WI38 (cell line): Measurements from ENCODE around the gene NMNAT3.

ENCODE experiments used
- H3K4me3 ChIP-seq: 2 replicates; pipeline ENCODE4 v1.5.1; 2011; ENCODE audit warnings: low read depth, mild to moderate bottlenecking, control low read depth, low read length
- TF ChIP-seq, protein P1 (sequence below): IDR thresholded peaks from 2 replicates; pipeline ENCODE4 v1.5.1; 2012; ENCODE audit warnings: low read depth, mild to moderate bottlenecking, control low read depth, low read length

NMNAT3 gene

DNA sequence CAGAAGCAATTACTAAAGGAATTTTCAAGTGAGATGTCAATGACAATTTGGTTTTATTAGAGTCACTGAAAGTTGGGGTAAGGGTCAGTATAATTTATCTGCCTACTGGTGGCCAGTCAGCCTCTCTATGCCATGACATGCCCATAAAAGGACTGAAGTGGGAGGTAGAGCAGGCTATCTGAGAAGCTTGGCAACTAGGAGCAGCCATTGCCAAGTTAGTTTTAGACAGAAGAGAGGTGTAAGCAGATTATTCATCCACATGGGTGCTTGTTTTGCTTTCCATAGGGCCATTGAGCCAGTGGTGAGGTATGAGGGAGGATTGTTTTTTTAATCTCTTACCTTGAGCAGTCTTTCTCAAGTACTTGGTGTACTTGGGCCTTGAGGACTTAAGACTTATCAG, 130.1 kb downstream of the NMNAT3 start:
- no peak overlapping the region for H3K4me3 ChIP-seq
- TF ChIP-seq, protein P1, sequence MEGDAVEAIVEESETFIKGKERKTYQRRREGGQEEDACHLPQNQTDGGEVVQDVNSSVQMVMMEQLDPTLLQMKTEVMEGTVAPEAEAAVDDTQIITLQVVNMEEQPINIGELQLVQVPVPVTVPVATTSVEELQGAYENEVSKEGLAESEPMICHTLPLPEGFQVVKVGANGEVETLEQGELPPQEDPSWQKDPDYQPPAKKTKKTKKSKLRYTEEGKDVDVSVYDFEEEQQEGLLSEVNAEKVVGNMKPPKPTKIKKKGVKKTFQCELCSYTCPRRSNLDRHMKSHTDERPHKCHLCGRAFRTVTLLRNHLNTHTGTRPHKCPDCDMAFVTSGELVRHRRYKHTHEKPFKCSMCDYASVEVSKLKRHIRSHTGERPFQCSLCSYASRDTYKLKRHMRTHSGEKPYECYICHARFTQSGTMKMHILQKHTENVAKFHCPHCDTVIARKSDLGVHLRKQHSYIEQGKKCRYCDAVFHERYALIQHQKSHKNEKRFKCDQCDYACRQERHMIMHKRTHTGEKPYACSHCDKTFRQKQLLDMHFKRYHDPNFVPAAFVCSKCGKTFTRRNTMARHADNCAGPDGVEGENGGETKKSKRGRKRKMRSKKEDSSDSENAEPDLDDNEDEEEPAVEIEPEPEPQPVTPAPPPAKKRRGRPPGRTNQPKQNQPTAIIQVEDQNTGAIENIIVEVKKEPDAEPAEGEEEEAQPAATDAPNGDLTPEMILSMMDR: no peak

DNA sequence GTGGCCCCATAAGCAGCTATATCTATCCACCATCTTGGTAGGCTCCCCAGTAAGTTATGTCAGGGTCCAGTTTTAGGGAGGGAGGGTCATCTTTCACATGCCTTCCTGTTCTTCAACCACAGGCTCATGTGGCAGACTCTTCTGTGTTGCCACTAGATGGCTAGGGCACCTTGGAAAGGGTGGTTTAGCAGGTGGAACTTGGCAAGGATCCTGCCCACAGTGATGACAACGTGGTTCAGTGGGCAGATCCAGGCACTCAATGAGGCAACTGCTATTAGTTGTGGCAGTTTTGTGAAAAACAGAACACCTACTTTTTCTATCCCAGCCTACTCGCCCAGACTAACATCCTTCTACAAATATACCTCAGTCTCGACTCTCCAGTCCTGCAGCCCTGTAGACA, 131.0 kb downstream of the NMNAT3 start:
- TF ChIP-seq, protein P1: no peak
- no peak overlapping the region for H3K4me3 ChIP-seq

DNA sequence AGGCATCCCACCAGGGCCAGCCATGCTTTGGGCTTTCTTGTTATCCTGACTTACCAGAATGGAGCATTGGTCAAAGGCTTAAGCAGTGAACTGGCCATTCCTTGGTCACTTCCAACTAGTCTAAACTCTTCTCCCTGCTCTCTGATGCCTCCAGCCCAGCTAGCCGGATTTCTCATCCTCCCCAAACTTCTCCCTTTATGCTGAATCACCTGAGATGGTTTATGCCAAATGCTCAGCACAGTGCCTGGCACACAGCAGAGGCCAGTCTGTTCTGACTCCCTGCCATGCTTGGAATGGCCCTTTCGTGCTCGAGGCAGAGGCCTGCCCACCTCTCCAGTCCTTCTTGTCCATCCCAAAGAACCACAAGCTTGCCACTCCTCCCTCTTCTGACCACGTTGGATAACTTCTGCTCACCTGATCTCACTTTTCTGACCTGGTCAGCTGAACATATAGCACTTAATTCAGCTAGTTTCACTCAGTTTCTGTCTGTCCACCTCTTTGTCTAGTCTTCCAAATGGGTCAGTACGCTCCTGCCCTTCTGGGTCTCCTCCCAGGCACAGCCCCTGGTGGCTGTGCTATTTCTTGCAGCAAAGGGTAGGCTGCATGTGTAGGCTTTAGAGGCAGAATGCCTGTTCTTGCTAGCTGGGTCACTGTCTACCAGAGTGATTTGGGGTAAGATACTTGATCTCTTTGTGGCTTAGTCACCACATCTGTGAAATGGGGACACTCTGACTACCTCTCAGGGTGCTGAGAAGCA, 136.1 kb downstream of the NMNAT3 start:
- H3K4me3 ChIP-seq: no peak overlapping the region
- TF ChIP-seq, protein P1: no peak

DNA sequence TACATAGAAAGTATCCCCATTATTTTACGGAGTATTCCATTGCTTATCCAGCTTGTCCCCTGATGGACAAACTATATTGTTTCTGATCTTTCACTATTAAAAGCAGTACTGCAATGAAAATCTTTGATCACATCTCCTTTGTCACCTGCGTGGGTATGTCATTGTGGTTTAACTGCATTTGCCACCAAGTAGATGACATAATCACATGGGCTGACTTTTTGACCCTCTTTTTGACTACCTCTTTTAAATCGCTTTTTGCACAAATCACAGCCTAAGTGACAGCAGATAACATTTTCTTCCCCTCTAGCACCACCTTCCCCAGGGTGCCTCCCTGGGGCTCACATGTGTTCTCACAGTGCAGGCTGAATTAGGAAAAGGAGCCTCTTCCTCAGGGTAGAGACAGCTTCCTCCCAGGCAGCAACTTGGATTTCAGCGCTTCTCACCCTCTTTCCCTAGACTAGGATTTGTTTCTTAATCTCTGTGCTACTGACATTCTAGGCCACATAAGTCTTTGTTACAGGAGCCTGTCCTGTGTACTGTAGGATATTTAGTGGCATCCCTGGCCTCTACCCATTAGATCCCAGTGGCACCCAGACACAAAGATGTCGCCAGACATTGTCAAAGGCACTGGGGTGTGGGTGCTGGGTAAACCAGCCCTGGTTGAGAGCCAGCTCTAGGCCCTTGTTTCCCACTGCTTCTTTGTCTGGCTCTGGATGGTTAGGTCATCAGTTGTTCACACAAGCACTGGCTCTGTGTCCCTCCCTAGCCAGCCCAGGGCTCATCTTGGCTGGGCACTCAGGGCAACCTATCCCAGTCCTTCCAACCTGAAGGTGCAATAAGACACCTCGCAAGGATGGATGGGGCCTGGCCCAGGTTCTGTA, 136.9 kb downstream of the NMNAT3 start:
- no peak overlapping the region for H3K4me3 ChIP-seq
- TF ChIP-seq, protein P1: no peak

DNA sequence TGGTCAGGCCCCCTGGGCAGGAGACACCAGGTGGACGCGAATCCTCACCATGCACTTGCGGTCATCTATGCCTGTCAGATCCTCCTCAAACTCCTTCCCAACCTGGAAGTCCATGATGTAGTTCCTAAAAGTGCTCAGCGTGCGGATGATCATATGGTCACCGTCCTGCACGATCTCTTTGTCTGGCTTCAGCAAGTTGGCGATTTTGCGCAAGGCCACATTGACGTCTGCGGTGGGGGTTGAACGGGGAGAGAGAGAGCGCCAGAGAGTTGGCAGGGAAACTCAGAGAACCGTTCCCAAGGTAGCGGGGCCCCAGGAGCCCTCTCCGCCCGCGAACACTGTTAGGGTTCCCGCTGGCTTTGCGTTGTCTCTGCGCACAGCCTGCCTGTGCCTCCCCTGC, 139.0 kb downstream of the NMNAT3 start:
- no peak overlapping the region for H3K4me3 ChIP-seq
- TF ChIP-seq, protein P1: no peak

DNA sequence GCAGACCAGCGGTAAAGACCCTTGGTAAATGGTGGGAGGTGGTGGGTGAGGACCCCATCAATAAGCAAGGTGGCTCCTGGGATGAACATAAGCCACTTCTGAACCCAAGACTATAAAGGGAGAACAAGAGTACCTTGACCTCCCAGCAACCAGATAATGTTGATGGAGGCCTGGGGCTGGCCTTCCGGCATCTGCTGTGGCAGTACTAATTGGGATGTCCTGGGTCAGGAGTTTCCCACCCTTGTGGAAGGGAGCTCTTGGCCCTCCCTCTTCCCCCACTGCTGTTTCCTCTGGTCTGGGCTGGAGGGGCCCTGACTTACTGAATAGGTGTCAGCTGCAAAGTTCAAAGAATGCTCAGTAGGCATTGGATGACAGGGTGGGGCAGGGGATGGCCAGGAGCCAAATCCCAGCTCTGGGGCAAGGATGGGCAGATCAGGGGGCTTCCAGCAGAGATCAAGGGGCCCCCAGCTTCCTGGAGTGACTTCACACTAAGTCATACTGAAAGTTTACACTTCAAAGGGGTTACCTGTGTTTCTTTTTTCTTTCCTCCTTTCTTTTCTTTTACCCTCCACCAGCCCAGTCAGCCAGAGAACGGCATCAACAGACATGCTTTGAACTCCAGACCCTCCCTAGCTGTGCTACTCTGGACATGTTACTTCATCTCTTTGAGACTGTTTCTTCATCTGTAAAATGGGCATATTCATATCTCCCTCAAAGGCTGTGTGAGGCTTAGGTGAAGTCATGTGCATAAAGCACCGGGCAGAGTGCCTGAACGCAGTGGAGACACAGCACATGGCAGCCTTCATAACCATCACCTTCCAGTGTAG, 139.8 kb downstream of the NMNAT3 start:
- no peak overlapping the region for H3K4me3 ChIP-seq
- TF ChIP-seq, protein P1: no peak
